Kidney capillary endothelial cell (primary cell): ENCODE data around the gene STKLD1.
A peak's percentile ranks its signal among the peaks of the same experiment; 100 is the strongest.

Source experiments
- DNase-seq: peaks from one replicate; pipeline ENCODE4 v3.0.0-alpha.2; 2018; ENCODE audit warnings: low spot score

STKLD1 gene

GRCh38 chr9:133345596-133345995 lies 30.6 kb upstream of the STKLD1 start:
- DNase-seq: no peak

- DNase-seq: no peak
Measured at GRCh38 chr9:133346021-133346785, 30.0 kb upstream of the STKLD1 start.

GRCh38 chr9:133347515-133347984 lies 28.6 kb upstream of the STKLD1 start:
- DNase-seq: no peak

- DNase-seq: peak; percentile 88
Measured at GRCh38 chr9:133347985-133348717, 28.0 kb upstream of the STKLD1 start, which contains the start of the genes MED22 and RPL7A. Gene MED22, minus strand, starts transcription at chr9:133348131. Its CDS starts 1,469 bp downstream, at chr9:133346662. Gene RPL7A, plus strand, starts transcription at chr9:133348218. Its CDS starts 26 bp downstream, at chr9:133348244.

GRCh38 chr9:133348718-133349573 lies 27.2 kb upstream of the STKLD1 start:
- DNase-seq: no peak

GRCh38 chr9:133349965-133350616 lies 26.1 kb upstream of the STKLD1 start:
- DNase-seq: no peak

- no peak for DNase-seq
Measured at GRCh38 chr9:133351526-133351907, 24.6 kb upstream of the STKLD1 start.

GRCh38 chr9:133351908-133352634 lies 24.1 kb upstream of the STKLD1 start:
- DNase-seq: peak; percentile 63

- no peak for DNase-seq
Measured at GRCh38 chr9:133352635-133353340, 23.4 kb upstream of the STKLD1 start.

- DNase-seq: no peak
Measured at GRCh38 chr9:133353548-133353947, 22.6 kb upstream of the STKLD1 start.

- DNase-seq: no peak
Measured at GRCh38 chr9:133354766-133355165, 21.4 kb upstream of the STKLD1 start.

GRCh38 chr9:133355881-133356357 lies 20.2 kb upstream of the STKLD1 start:
- DNase-seq: no peak

GRCh38 chr9:133356391-133357091 lies 19.6 kb upstream of the STKLD1 start, which contains the start of the genes SURF1 and SURF2:
Gene SURF1, minus strand, starts transcription at chr9:133356487. Its CDS starts 34 bp downstream, at chr9:133356453.
Gene SURF2, plus strand, starts transcription at chr9:133356550. Its CDS starts 43 bp downstream, at chr9:133356593.
- DNase-seq: peak; percentile 66

- DNase-seq: no peak
Measured at GRCh38 chr9:133357656-133358055, 18.5 kb upstream of the STKLD1 start.

GRCh38 chr9:133359399-133360175 lies 16.6 kb upstream of the STKLD1 start:
- no peak for DNase-seq

GRCh38 chr9:133360400-133361393 lies 15.5 kb upstream of the STKLD1 start:
- DNase-seq: no peak

GRCh38 chr9:133361507-133362092 lies 14.6 kb upstream of the STKLD1 start:
- no peak for DNase-seq
